ENCODE results near the gene AQP12B. TPM values are rescaled to one million over a fixed set of nuclear protein-coding genes. Genes with fewer than 3 reads are reported as not detected.

AQP12B gene
- total RNA-seq, 1 experiment from 2014 or later: not detected

DNA sequence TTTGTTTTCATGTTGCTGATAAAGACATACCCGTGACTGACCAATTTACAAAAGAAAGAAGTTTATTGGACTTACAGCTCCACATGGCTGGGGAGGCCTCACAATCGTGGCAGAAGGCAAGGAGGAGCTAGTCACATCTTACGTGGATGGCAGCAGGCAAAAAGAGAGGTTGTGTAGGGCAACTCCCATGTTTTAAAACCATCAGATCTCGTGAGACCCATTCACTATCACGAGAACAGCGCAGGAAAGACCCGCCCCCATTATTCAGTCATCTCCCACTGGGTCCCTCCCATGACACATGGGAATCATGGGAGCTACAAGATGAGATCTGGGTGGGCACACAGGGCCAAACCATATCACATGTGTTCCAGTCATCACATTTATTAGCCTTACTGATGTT lies 25.8 kb upstream of the AQP12B start:
- TF ChIP-seq, protein P1, sequence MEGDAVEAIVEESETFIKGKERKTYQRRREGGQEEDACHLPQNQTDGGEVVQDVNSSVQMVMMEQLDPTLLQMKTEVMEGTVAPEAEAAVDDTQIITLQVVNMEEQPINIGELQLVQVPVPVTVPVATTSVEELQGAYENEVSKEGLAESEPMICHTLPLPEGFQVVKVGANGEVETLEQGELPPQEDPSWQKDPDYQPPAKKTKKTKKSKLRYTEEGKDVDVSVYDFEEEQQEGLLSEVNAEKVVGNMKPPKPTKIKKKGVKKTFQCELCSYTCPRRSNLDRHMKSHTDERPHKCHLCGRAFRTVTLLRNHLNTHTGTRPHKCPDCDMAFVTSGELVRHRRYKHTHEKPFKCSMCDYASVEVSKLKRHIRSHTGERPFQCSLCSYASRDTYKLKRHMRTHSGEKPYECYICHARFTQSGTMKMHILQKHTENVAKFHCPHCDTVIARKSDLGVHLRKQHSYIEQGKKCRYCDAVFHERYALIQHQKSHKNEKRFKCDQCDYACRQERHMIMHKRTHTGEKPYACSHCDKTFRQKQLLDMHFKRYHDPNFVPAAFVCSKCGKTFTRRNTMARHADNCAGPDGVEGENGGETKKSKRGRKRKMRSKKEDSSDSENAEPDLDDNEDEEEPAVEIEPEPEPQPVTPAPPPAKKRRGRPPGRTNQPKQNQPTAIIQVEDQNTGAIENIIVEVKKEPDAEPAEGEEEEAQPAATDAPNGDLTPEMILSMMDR (IDR thresholded peaks at IDR 0.05; ENCODE audit: unreplicated experiment): no peak
- Mint-ChIP-seq H3K4me1 (ENCODE audit: low read depth, unreplicated experiment) (no peaks in the 10 kb centered on the region), H3K27me3 (ENCODE audit: unreplicated experiment) (peaks cover 66% of the 10 kb centered on the region), H3K36me3 (ENCODE audit: insufficient read depth, unreplicated experiment) (peaks cover 13% of the 10 kb centered on the region), H3K9me3 (ENCODE audit: low read depth, unreplicated experiment) (no peaks in the 10 kb centered on the region), H3K27ac (ENCODE audit: unreplicated experiment) (no peak overlapping the region), H3K4me3 (ENCODE audit: low read depth, unreplicated experiment) (no peak overlapping the region)
- CTCF ChIA-PET: no interaction called here
- BruUV-seq (replicated peaks): no TSS peak
- intact Hi-C loops (cut with micrococcal nuclease; ENCODE audit: unreplicated experiment): loop anchor here (10.0 kb wide), 1 partner anchor 104 kb away; no protein-coding TSS in a partner anchor
- DNase-seq: no peak

DNA sequence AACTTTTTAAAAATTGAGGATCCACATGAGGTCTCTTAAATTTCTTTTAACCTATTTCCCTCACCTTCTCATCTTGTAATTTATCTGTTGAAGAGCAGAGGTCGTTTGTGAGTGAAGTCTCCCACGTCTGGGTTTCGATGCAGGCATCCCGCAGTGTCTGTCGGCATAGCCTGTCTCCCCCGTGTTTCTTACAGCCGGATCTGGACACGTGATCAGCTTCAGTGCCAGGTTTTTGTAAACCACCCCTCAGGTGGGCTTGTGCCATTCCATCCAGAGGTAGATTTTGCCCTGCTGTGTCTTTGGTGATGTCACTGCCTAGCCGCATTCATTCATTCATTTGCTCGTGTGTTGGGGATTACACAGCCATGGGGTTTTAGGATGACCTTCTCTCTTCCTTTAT lies 25.1 kb upstream of the AQP12B start:
- intact Hi-C loops (cut with micrococcal nuclease; ENCODE audit: unreplicated experiment): loop anchor here (10.0 kb wide), 1 partner anchor 103 kb away; no protein-coding TSS in a partner anchor
- BruUV-seq (replicated peaks): no TSS peak
- H3K36me3 Mint-ChIP-seq (ENCODE audit: insufficient read depth, unreplicated experiment): peaks cover 8% of the 10 kb centered on the region
- no peaks in the 10 kb centered on the region for H3K9me3 Mint-ChIP-seq (ENCODE audit: low read depth, unreplicated experiment)
- no peaks in the 10 kb centered on the region for H3K4me1 Mint-ChIP-seq (ENCODE audit: low read depth, unreplicated experiment)
- H3K27me3 Mint-ChIP-seq (ENCODE audit: unreplicated experiment): peaks cover 68% of the 10 kb centered on the region
- H3K4me3 Mint-ChIP-seq (ENCODE audit: low read depth, unreplicated experiment): no peak overlapping the region
- DNase-seq: no peak
- H3K27ac Mint-ChIP-seq (ENCODE audit: unreplicated experiment): no peak overlapping the region
- TF ChIP-seq, protein P1 (IDR thresholded peaks at IDR 0.05; ENCODE audit: unreplicated experiment): no peak
- CTCF ChIA-PET: no interaction called here

- CTCF ChIA-PET: no interaction called here
- H3K4me3 Mint-ChIP-seq (ENCODE audit: low read depth, unreplicated experiment): no peak overlapping the region
- DNase-seq: no peak
- TF ChIP-seq, protein P1 (IDR thresholded peaks at IDR 0.05; ENCODE audit: unreplicated experiment): no peak
- H3K9me3 Mint-ChIP-seq (ENCODE audit: low read depth, unreplicated experiment): no peaks in the 10 kb centered on the region
- intact Hi-C loops (cut with micrococcal nuclease; ENCODE audit: unreplicated experiment): loop anchor here (10.0 kb wide), 1 partner anchor 102 kb away; no protein-coding TSS in a partner anchor
- peaks cover 13% of the 10 kb centered on the region for H3K36me3 Mint-ChIP-seq (ENCODE audit: insufficient read depth, unreplicated experiment)
- H3K27ac Mint-ChIP-seq (ENCODE audit: unreplicated experiment): no peak overlapping the region
- no peaks in the 10 kb centered on the region for H3K4me1 Mint-ChIP-seq (ENCODE audit: low read depth, unreplicated experiment)
- peaks cover 74% of the 10 kb centered on the region for H3K27me3 Mint-ChIP-seq (ENCODE audit: unreplicated experiment)
- BruUV-seq (replicated peaks): no TSS peak
These were observed 24.5 kb upstream of the AQP12B start for GRCh38 chr2:240707043-240707756.

DNA sequence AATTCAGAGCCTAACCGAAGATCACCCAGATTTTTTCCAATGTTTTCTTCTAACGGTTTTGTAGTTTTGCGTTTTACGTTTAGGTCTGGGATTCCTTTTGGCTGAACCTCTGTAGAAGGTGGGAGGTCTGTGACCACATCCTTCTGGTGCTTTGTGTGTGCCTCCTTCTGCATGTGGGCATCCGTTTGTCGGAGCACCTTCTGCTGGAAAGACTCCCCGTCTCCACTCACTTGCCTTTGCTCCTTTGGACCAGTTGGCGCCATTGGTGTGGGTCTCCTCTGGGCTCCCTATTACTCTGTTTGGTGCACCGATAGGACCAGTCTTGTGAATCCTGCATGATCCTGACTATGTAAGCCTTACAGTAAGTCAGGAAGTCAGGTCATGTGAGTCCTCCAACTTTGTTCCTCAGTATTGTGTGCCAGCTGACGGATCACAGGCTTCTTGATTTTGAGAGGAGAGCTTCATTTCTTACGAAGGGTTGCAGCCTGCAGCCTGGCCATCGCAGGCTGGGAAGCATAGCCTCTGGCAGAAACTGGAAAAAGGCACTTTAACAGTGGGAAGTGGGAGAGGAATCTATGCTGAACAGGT lies 22.6 kb upstream of the AQP12B start:
- CTCF ChIA-PET: no interaction called here
- Mint-ChIP-seq H3K4me1 (ENCODE audit: low read depth, unreplicated experiment) (no peaks in the 10 kb centered on the region), H3K27me3 (ENCODE audit: unreplicated experiment) (peaks cover 81% of the 10 kb centered on the region), H3K27ac (ENCODE audit: unreplicated experiment) (no peak overlapping the region), H3K9me3 (ENCODE audit: low read depth, unreplicated experiment) (no peaks in the 10 kb centered on the region), H3K4me3 (ENCODE audit: low read depth, unreplicated experiment) (no peak overlapping the region), H3K36me3 (ENCODE audit: insufficient read depth, unreplicated experiment) (peaks cover 9% of the 10 kb centered on the region)
- no TSS peak for BruUV-seq (replicated peaks)
- intact Hi-C loops (cut with micrococcal nuclease; ENCODE audit: unreplicated experiment): loop anchor here (10.0 kb wide), 1 partner anchor 100 kb away; no protein-coding TSS in a partner anchor
- TF ChIP-seq, protein P1 (IDR thresholded peaks at IDR 0.05; ENCODE audit: unreplicated experiment): no peak
- no peak for DNase-seq

All from Calu3 (cell line).